Stomach (tissue), 9 donors: ENCODE measurements around the gene NR6A1. TPM values are rescaled to one million over a fixed set of nuclear protein-coding genes. Genes with fewer than 3 reads are reported as not detected.

Experiments used
- DNase-seq, 2 donors: peaks; one replicate each; pipeline versions ENCODE4 v3.0.0 to v3.0.0-alpha.2; 2013 to 2019
- H3K27ac ChIP-seq, 5 donors: fragments of 200-600 bp in 4 of 5; sonication (generic) in 4 of 5; one replicate each; pipeline ENCODE4 v1.5.1; 2013 to 2019; ENCODE audit warnings: mild to moderate bottlenecking in 1 of 5, moderate library complexity in 1 of 5
- H3K27me3 ChIP-seq, 3 donors: fragments of 200-600 bp; sonication (generic); one replicate each; pipeline ENCODE4 v1.5.1; 2017 to 2019; ENCODE audit warnings: mixed run types in 1 of 3
- H3K36me3 ChIP-seq, 4 donors: fragments of 200-600 bp; sonication (generic); 1 replicate in 3 of 4; 2 replicates in 1 of 4; pipeline ENCODE4 v1.5.1; 2016 to 2019
- H3K4me1 ChIP-seq, 4 donors: fragments of 200-600 bp; sonication (generic); one replicate each; pipeline ENCODE4 v1.5.1; 2016 to 2019
- H3K4me3 ChIP-seq, 4 donors: fragments of 200-600 bp; sonication (generic) in 3 of 4; one replicate each; pipeline ENCODE4 v1.5.1; 2016 to 2019; ENCODE audit warnings: mild to moderate bottlenecking in 1 of 4
- H3K9me3 ChIP-seq, 4 donors: fragments of 200-600 bp; sonication (generic); one replicate each; pipeline ENCODE4 v1.5.1; 2016 to 2019
- CTCF ChIP-seq, 7 experiments: fragments of 450-650 bp in 4 of 7; fragments of 200-600 bp in 3 of 7; sonication (generic) in 3 of 7; IDR thresholded peaks; one replicate each; pipeline ENCODE4 v1.5.1; 2016 to 2019; ENCODE audit warnings: antibody characterized with exemption in 7 of 7, control low read depth in 2 of 7, mild to moderate bottlenecking in 1 of 7
- EP300 ChIP-seq: sonication (generic); formaldehyde crosslinking; IDR thresholded peaks from one replicate; pipeline ENCODE4 v1.6.1; 2017; ENCODE audit warnings: antibody characterized with exemption
- POLR2A ChIP-seq, 4 donors: fragments of 450-650 bp; IDR thresholded peaks; one replicate each; pipeline ENCODE4 v1.6.1; 2016; ENCODE audit warnings: antibody characterized with exemption in 4 of 4, control low read depth in 2 of 4, mild to moderate bottlenecking in 1 of 4, moderate library complexity in 1 of 4
- POLR2AphosphoS5 ChIP-seq, 3 donors: sonication (generic); formaldehyde crosslinking; IDR thresholded peaks; one replicate each; pipeline ENCODE4 v1.6.1; 2016; ENCODE audit warnings: antibody characterized with exemption in 3 of 3
- WGBS, 5 donors: extraction: QIAGEN DNeasy Blood & Tissue Kit in 3 of 5; methylation state at CpG; one replicate each; pipeline versions ENCODE4 v1.1.5 to v1.1.7; 2013 to 2018; 5-methylcytosine and 5-hydroxymethylcytosine counted together
- intact Hi-C: fragments of 100-400 bp; cut with DNase I; formaldehyde crosslinking; loops from one replicate; pipeline ENCODE4 v1.15.1; 2023; ENCODE audit warnings: low total_unique reads
- polyA plus RNA-seq, 3 donors: library from polyadenylated mRNA; stranded (reverse); fragments of 200-250 nt; gene quantifications; one replicate each; pipeline ENCODE4 v1.2.3, GENCODE V29; 2013
- total RNA-seq, 5 donors: library from RNA; depleted of rRNA; stranded (reverse); fragments of >200 nt; gene quantifications; one replicate each; pipeline versions ENCODE4 v1.1.0 to v1.2.3, GENCODE V29; 2014 to 2016
- donor health status: healthy with polysubstance abuse.
- donor health status: Bipolar disorder and iron deficiency.
- donor health status: healthy.

The NR6A1 gene
- total and polyA plus RNA-seq, 8 donors, result 0.15 to 3.2 (median 1.5) TPM; not detected in 1

GRCh38 chr9:124574534-124575375 is 196.4 kb downstream of the NR6A1 start:
- Histone ChIP-seq H3K27me3 (no peaks in the 10 kb centered on the region), H3K4me3 (no peak overlapping the region), H3K9me3 (no peaks in the 10 kb centered on the region), H3K4me1 (no peaks in the 10 kb centered on the region), H3K36me3 (no peaks in the 10 kb centered on the region), H3K27ac (no peak overlapping the region)
- intact Hi-C loops, result no loop called here
- WGBS, 5 donors, result 78 to 87% (median 79%) methylated on average over 10 of the region's 10 CpGs
- no peak for TF ChIP-seq EP300
- TF ChIP-seq POLR2AphosphoS5 (IDR thresholded peaks at IDR 0.05), result no peak
- no peak for TF ChIP-seq CTCF (IDR thresholded peaks at IDR 0.05)
- TF ChIP-seq POLR2A (IDR thresholded peaks at IDR 0.05), result no peak
- no peak for DNase-seq

DNA sequence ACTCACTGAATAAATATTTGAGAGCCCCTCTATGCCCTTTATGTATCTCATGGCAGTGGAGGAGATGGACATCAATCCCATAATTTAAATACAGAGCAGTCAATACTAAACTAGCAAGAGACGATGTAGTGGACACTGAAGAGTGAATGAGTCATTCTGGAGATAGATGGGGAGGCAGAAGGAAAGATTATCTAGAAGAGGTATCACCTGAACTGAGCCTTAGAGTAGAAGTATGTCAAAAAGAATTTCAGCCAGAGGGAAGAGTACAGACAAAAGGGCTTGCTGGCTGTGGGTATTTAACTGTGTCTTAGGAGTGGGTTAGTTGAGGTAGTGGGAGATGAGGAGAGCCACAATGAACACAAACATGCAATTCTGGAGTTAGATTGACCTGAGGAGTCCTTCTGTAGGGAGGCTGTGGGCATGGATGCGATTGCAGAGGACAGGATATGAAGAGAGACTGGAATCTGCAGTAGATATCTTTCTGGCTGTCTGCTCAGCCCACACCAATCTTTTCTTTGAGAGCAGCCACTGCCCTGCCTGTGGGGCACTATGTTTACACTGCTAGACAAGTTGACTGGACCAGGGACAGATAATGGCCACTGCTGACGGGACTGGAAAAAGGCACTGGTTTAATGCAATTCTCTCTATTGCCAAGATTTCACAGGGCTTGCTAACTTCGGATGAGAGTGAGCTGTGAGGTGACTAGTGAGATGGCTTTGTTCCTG is 200.0 kb downstream of the NR6A1 start:
- no peak for DNase-seq
- WGBS, 5 donors, result 57 to 74% (median 63%) methylated on average over 4 of the region's 4 CpGs
- H3K9me3 ChIP-seq, result no peaks in the 10 kb centered on the region
- H3K27me3 ChIP-seq, result no peaks in the 10 kb centered on the region
- no peak for TF ChIP-seq POLR2A (IDR thresholded peaks at IDR 0.05)
- no peak for TF ChIP-seq CTCF (IDR thresholded peaks at IDR 0.05)
- TF ChIP-seq POLR2AphosphoS5 (IDR thresholded peaks at IDR 0.05), result no peak
- TF ChIP-seq EP300, result no peak
- no peak overlapping the region for H3K27ac ChIP-seq
- no peaks in the 10 kb centered on the region for H3K36me3 ChIP-seq
- intact Hi-C loops, result no loop called here
- no peaks in the 10 kb centered on the region for H3K4me1 ChIP-seq
- no peak overlapping the region for H3K4me3 ChIP-seq

DNA sequence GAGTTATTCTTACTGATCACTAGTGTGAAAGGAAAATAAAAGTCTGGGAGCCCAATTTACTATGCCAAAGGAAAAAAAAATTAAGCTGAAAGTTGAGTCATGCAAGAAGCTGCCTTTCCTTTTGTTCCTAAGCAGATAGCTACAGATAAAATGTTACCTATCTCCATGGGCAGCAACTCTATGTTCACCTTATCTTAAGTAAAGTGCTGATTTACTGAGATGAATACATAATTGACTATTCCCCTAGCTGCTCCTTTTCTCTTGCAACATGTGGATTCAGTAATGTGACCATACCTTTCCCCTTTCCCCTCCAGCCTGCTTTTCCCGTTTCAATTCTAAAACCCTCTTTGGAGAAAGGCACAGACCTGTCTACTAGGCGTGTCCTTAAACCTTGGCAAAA is 201.2 kb downstream of the NR6A1 start:
- no peaks in the 10 kb centered on the region for H3K9me3 ChIP-seq
- intact Hi-C loops, result no loop called here
- no peaks in the 10 kb centered on the region for H3K4me1 ChIP-seq
- no peak overlapping the region for H3K4me3 ChIP-seq
- H3K36me3 ChIP-seq, result no peaks in the 10 kb centered on the region
- TF ChIP-seq EP300, result no peak
- TF ChIP-seq POLR2A (IDR thresholded peaks at IDR 0.05), result no peak
- TF ChIP-seq CTCF (IDR thresholded peaks at IDR 0.05), result no peak
- no peak for TF ChIP-seq POLR2AphosphoS5 (IDR thresholded peaks at IDR 0.05)
- H3K27ac ChIP-seq, result no peak overlapping the region
- DNase-seq, result no peak
- H3K27me3 ChIP-seq, result no peaks in the 10 kb centered on the region
- 48 to 77% (median 63%) methylated on average over 2 of the region's 2 CpGs for WGBS, 5 donors

- no peaks in the 10 kb centered on the region for H3K27me3 ChIP-seq
Observed at GRCh38 chr9:124567362-124567761, 203.7 kb downstream of the NR6A1 start.

More at GRCh38 chr9:124567362-124567761, 203.7 kb downstream of the NR6A1 start:
- TF ChIP-seq POLR2AphosphoS5 (IDR thresholded peaks at IDR 0.05) (no peak), EP300 (no peak), CTCF (IDR thresholded peaks at IDR 0.05) (no peak), POLR2A (IDR thresholded peaks at IDR 0.05) (no peak)
- DNase-seq, result no peak
- intact Hi-C loops, result no loop called here
- H3K27ac ChIP-seq, result no peak overlapping the region
- no peaks in the 10 kb centered on the region for H3K36me3 ChIP-seq
- no peak overlapping the region for H3K4me3 ChIP-seq
- WGBS, 5 donors, result 61 to 82% (median 73%) methylated on average over 4 of the region's 4 CpGs
- H3K9me3 ChIP-seq, result no peaks in the 10 kb centered on the region
- H3K4me1 ChIP-seq, result no peaks in the 10 kb centered on the region
